Bronchial epithelial cell (primary cell): Measurements from ENCODE around the gene ANKRD36C. TPM values are rescaled to one million over a fixed set of nuclear protein-coding genes. Genes with fewer than 3 reads are reported as not detected.
"Not testable (repeated sequence)": the region's sequence is repeated elsewhere in the genome, so short reads cannot be mapped to it uniquely, and the experiment has no call there.

Source experiments
- DNase-seq: peaks from one replicate; pipeline ENCODE4 v3.0.0-alpha.2; 2010; ENCODE audit warnings: low read depth
- FAIRE-seq: peaks from 2 replicates; lab custom pipeline; 2011; peaks lifted over from hg19 to GRCh38; lab: Jason Lieb, UNC
- H3K27me3 ChIP-seq: 2 replicates; pipeline ENCODE4 v1.5.1; 2011; ENCODE audit warnings: low read length; ENCODE audit not compliant: control insufficient read depth, insufficient read depth
- H3K36me3 ChIP-seq: 2 replicates; pipeline ENCODE4 v1.5.1; 2011; ENCODE audit warnings: low read length; ENCODE audit not compliant: control insufficient read depth, insufficient read depth
- H3K4me3 ChIP-seq: 2 replicates; pipeline ENCODE4 v1.5.1; 2011; ENCODE audit warnings: mild to moderate bottlenecking, low read depth, low read length, control low read depth
- total RNA-seq: library from RNA; depleted of rRNA; stranded (reverse); fragments of >200 nt; gene quantifications from 2 replicates; pipeline ENCODE4 v1.2.1, GENCODE V29; 2014
- TF ChIP-seq, protein P1 (sequence below): IDR thresholded peaks from 2 replicates; pipeline ENCODE4 v1.5.1; 2011; ENCODE audit warnings: mild to moderate bottlenecking, moderate library complexity, low read length, control low read depth, inconsistent platforms; ENCODE audit not compliant: insufficient read depth, severe bottlenecking

The ANKRD36C gene
- total RNA-seq, 1 donor from 2014 or later = 11.6 TPM

DNA sequence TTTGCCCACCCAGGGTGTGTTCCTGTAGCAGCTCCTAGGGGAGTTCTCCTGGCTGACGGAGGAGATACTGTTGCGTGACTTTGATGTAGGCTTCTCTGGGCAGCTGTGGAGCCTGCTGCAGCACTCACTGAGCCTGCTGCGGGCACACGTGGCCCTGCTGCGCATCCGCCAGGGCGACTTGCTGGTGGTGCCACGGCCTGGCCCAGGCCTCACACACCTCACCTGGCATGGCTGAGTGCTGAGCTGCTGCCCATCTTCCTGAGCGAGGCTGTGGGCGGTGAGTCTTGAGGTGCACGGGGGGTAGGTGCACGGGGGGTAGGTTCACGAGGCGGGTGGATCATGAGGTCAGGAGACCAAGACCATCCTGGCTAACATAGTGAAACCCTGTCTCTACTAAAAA lies 191.7 kb downstream of the ANKRD36C start:
- no peak for DNase-seq
- TF ChIP-seq, protein P1, sequence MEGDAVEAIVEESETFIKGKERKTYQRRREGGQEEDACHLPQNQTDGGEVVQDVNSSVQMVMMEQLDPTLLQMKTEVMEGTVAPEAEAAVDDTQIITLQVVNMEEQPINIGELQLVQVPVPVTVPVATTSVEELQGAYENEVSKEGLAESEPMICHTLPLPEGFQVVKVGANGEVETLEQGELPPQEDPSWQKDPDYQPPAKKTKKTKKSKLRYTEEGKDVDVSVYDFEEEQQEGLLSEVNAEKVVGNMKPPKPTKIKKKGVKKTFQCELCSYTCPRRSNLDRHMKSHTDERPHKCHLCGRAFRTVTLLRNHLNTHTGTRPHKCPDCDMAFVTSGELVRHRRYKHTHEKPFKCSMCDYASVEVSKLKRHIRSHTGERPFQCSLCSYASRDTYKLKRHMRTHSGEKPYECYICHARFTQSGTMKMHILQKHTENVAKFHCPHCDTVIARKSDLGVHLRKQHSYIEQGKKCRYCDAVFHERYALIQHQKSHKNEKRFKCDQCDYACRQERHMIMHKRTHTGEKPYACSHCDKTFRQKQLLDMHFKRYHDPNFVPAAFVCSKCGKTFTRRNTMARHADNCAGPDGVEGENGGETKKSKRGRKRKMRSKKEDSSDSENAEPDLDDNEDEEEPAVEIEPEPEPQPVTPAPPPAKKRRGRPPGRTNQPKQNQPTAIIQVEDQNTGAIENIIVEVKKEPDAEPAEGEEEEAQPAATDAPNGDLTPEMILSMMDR = no peak
- Histone ChIP-seq H3K4me3 (no peak overlapping the region), H3K27me3 (no peaks in the 10 kb centered on the region), H3K36me3 (no peaks in the 10 kb centered on the region)
- no peak for FAIRE-seq

DNA sequence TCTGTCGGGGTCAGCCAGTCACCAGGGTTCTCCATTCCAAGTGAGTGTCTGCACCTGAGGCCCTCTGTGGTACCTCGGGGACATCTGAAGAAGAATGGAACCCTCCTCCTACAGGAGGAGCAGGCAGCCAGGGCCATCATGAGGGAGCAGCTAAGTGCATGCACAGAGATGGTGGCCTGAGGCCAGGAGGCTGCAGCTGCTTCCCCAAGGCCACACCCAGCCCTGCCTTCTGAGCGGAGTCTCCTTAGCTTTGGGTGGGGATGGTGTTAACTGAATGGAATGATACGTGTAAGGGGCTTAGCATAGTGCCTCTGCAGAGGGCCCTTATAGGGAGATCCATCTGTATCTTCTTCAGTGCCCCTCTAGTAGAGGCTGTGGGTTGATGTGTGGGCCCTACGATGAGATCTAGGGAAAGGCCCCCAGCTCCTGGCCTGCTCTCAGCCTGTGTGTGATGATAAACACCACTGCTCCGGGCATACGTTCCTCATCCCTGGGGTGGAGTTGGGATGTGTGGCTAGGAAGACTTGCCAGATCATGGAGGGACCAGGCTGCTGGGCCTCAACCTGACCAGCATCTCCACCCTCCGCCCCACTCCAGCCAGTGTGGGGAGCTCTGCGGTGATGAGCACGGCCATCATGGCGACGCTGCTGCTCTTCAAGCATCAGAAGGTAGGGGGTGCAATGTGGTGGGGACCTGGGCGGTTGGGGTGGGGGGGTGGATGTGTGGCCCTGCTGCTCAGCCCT lies 192.3 kb downstream of the ANKRD36C start:
- H3K36me3 ChIP-seq, H3K27me3 ChIP-seq, H3K4me3 ChIP-seq, FAIRE-seq, DNase-seq: not testable (repeated sequence)

DNA sequence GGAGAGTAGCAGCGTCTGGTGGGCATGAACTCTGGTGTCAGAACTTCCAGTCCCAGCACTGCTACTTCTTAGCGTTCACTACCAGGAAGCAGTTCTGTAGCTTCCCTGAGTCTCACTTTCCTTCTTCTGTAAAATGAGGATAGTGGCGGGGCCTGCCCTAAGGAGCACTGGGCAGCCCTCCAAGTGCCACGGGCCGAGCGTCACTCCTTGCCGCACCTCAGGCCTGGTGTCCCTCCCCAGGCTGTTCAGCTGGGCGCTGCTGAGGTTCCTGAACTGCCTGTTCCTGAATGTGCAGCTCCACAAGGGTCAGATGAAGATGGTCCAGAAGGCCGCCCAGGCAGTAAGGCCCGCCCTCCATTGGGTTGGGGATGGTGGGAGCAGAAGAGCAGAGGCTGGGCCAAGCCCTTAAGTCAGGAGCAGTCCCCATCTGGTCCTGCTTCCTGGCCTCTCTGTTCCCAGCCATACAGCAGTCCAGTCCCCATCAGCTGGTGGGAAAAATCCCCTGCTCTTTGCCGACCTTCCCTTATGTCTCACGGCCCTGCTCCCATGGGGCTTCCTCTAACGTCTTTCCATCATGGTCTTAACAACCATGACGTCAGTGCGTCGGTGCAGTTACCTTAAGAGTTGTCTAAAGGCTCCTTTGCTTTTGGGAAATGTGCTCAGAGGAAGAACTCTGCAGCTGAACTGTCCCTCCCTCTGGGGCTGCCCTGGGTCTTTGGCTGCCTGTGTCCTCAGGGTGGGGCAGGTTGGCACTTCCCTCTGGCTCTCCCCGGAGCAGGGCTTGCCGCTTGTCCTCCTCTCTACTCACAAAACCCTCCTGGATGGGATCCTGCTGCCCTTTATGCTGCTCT lies 195.2 kb downstream of the ANKRD36C start:
- H3K27me3 ChIP-seq, H3K36me3 ChIP-seq, DNase-seq, H3K4me3 ChIP-seq: not testable (repeated sequence)
- FAIRE-seq = peak; percentile 98

DNA sequence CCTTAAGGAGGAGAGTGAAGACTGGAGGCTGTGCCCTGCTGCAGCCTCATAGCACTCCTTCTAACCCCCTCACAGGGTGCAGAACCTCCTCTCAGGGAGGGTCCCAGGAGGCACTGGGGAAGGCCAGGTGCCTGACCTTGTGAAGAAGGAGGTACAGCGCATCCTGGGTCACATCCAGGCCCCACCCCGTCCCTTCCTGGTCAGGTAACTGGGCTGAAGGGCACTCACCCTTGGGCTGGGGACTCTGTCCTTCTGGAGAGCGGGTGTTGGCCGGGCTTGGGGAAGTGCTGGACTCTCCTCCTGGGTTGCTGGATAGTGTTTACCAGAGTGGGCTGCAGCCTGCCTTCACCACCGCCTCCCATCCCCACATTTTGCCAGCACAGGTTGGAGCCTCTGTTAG lies 197.7 kb downstream of the ANKRD36C start:
- not testable (repeated sequence) for H3K4me3 ChIP-seq, DNase-seq, FAIRE-seq, H3K36me3 ChIP-seq, H3K27me3 ChIP-seq

DNA sequence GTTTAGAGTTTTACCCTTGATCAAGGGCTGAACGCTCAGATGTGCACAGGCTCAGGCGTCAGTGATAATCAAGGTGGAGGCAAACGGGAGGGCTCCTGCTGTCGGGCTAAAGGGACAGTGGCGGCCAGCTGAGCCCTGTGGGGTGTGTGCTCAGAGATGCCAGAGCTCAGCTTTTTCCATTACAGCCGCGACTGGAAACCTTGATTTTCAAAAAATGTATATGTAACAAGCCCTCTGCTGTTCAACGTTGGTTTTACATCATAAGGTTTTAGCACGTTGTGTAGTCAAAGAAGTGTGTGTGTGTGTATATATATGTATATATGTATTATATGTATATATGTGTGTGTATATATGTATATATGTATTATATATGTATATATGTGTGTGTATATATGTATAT lies 201.4 kb downstream of the ANKRD36C start:
- not testable (repeated sequence) for DNase-seq, H3K4me3 ChIP-seq, H3K27me3 ChIP-seq, FAIRE-seq, H3K36me3 ChIP-seq

DNA sequence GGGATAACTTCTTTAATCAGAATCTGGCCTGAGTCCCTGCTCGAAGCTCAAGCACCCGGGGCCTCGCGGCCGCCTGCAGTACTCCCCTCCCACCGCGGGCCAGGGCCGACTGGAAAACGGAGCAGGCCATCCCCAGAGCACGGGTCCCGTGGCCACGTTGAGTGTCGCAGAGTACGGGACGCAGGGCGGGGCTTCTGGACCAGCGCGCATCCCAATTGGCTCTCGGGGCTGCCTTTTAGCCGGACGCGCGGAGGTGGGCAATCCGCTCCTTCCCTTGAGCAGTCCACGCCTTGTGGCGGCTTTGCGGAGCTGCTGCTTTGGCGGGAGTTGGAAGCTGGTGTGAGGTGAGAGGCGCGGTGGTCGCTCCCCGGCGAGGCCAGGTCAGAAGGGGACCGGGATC lies 202.2 kb downstream of the ANKRD36C start:
- not testable (repeated sequence) for H3K27me3 ChIP-seq, H3K36me3 ChIP-seq, DNase-seq, H3K4me3 ChIP-seq, FAIRE-seq

DNA sequence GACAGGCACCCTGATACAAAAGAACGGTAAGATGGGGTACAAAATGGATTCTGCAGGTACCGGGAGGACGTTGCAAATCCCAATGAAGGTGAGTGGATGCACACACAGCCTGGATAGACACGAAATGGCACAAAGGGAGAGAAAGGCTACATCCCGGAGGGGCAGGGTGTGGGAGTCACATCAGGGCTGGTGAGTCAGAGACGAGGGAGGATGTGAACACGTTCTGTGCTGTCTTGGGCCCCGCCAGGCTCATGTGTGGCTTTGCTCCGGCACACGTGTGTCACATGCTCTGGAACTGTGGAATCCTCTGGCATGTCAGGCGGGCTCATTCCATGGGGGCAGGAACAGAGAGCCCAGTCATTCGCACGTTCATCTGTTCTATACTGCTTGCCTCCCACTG lies 203.0 kb downstream of the ANKRD36C start:
- FAIRE-seq = peak; percentile 47
- H3K27me3 ChIP-seq, H3K36me3 ChIP-seq, H3K4me3 ChIP-seq, DNase-seq: not testable (repeated sequence)

Other genes with a start within 250 kb of the ANKRD36C start
- gene GPAT2, start 43.1 kb upstream of the ANKRD36C start, total RNA-seq = 0.26 and 0.79 TPM in 2 replicates
- not detected in 2 replicates for gene ADRA2B, start 124.7 kb upstream of the ANKRD36C start, total RNA-seq
- 0.13 TPM in 1 of 2 replicates, not detected in the other for gene ASTL, start 146.7 kb upstream of the ANKRD36C start, total RNA-seq
- gene DUSP2, start 153.6 kb upstream of the ANKRD36C start, total RNA-seq = 1.8 and 5.3 TPM in 2 replicates
- gene STARD7, start 217.0 kb upstream of the ANKRD36C start, total RNA-seq = 73.2 and 93.7 TPM in 2 replicates